NCI-H1048 (cell line): ENCODE results near the gene RASL10B.
"Not testable (repeated sequence)": the region's sequence is repeated elsewhere in the genome, so short reads cannot be mapped to it uniquely, and the experiment has no call there.

ENCODE experiments used
- DNase-seq: peaks from one replicate; lab custom pipeline; 2025; lab: John Stamatoyannopoulos, UW

Gene RASL10B

GRCh38 chr17:35742896-35743477 is 11.5 kb downstream of the RASL10B start:
- no peak for DNase-seq

- DNase-seq, result no peak
Measured at GRCh38 chr17:35743626-35744328, 12.3 kb downstream of the RASL10B start.

GRCh38 chr17:35744830-35745229 is 13.4 kb downstream of the RASL10B start:
- DNase-seq, result no peak

- DNase-seq, result no peak
Measured at GRCh38 chr17:35745246-35745645, 13.8 kb downstream of the RASL10B start.

- DNase-seq, result no peak
Measured at GRCh38 chr17:35745749-35746320, 14.4 kb downstream of the RASL10B start.

GRCh38 chr17:35747540-35748017 is 16.1 kb downstream of the RASL10B start:
- no peak for DNase-seq

- no peak for DNase-seq
Measured at GRCh38 chr17:35748341-35748841, 17.0 kb downstream of the RASL10B start.

GRCh38 chr17:35748979-35749378 is 17.5 kb downstream of the RASL10B start:
- no peak for DNase-seq

GRCh38 chr17:35749560-35750412 is 18.3 kb downstream of the RASL10B start:
- no peak for DNase-seq

GRCh38 chr17:35750526-35751395 is 19.3 kb downstream of the RASL10B start:
- DNase-seq, result no peak

- not testable (repeated sequence) for DNase-seq
Measured at GRCh38 chr17:35751541-35751940, 20.1 kb downstream of the RASL10B start.

- DNase-seq, result no peak
Measured at GRCh38 chr17:35752471-35752870, 21.0 kb downstream of the RASL10B start.

GRCh38 chr17:35752945-35753764 is 21.7 kb downstream of the RASL10B start, which contains the start of gene GAS2L2:
TSS of gene GAS2L2 (minus strand) at chr17:35753239. CDS start at chr17:35752850, 389 bp downstream.
- no peak for DNase-seq

- DNase-seq, result no peak
Measured at GRCh38 chr17:35757243-35757642, 25.8 kb downstream of the RASL10B start.

GRCh38 chr17:35760587-35760986 is 29.1 kb downstream of the RASL10B start, which contains the start of gene C17orf50:
TSS of gene C17orf50 (plus strand) at chr17:35760887. CDS start at chr17:35760942, 55 bp downstream.
- no peak for DNase-seq

GRCh38 chr17:35761601-35762000 is 30.2 kb downstream of the RASL10B start:
- no peak for DNase-seq

GRCh38 chr17:35763767-35764122 is 32.3 kb downstream of the RASL10B start:
- no peak for DNase-seq

GRCh38 chr17:35764123-35764991 is 32.9 kb downstream of the RASL10B start:
- DNase-seq, result peak; percentile 52

- no peak for DNase-seq
Measured at GRCh38 chr17:35765086-35765710, 33.8 kb downstream of the RASL10B start.
